IPS DF 19.7 (cell line): ENCODE data around the gene ERI3.

Experiments
- DNase-seq: peaks from one replicate; pipeline ENCODE4 v3.0.0-alpha.2; 2013; ENCODE audit warnings: low read depth, low spot score

Gene ERI3

DNA sequence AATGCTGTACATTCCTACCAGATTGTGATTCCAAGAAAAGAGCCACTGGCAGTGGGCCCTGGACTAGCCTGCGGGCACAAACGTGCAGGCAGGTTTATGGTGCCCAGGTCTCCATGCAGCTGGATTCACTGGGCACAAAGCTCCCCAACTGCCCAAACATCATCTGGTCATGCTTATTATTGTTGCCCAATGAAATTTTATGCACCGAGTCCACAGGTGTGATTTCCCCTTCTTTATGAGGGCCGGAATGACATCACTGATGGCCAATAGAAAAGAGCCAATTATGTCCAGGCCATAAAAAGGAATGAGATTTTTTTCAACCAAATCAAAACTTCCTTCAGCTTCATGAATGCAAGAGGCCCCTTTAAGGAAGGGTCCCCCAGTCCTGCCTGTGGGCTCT, 66.2 kb downstream of the ERI3 start:
- no peak for DNase-seq

- DNase-seq: no peak
Measured at GRCh38 chr1:44284184-44284583, 70.9 kb downstream of the ERI3 start.

DNA sequence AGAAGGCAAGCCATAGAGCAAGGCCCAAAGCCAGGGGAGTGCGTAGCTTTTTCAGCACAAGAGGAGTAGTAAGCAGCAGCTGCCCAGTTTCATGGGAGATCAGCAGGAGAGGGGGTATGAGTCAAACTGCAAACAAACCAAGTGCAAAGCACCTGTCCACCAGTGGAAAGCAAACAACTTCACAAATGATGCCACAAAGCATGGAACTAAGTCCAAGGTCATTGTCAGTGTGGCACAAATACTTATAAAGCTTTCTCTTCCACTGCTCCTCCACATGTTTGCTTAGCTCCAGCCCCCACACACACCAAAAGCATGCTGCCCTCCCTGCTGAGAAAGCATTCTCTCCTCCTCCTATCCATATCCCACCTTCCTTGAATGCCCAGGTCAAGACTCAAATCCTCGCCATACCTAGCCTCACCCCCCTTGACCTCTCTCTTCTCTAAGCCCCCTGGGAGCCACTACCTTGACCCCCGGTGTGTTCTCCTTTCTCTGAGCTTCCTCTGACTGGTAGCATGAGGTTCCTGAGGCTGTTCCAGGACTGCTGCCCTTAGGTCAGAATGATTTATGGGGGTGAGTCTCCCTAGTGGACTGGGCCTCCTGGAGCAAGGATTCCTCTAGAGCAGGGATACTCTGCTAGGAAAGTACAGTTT, 71.4 kb downstream of the ERI3 start:
- DNase-seq: no peak

- DNase-seq: no peak
Measured at GRCh38 chr1:44282704-44283426, 72.2 kb downstream of the ERI3 start.

DNA sequence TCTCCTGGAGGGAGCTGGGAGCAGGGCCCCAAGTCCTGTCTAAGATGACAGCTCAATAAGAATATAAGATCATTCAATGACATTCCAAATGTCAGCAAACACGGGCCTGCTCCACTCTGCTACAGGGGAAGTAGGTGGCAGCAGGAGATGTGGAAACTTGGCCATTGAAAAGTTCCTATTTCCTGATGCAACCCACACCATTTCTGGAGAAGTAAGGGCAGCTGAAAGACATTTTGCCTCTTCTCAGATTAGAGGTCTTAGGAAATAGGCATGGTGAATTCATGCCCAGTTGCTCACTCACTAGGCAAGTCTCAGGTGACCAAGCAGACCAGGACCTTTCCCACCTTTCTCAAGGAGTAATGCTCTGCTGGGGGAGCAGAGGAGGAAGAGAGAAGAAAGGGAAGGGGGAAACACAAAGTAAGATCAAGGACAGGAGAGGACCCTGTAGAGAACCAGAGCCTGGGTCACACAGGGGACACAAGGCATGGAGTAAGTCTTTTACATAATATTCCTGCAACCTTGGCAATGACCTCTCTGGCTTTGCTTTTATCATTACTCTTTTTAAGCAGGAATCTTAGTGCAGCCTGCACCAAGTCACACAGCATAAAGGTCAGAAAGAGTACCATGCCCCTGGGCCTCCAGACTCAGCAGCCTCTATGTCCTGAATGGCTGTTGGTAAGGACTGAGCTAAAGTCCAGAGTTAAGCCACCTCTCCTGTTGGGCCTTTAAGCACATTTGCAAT, 72.9 kb downstream of the ERI3 start:
- DNase-seq: no peak

DNA sequence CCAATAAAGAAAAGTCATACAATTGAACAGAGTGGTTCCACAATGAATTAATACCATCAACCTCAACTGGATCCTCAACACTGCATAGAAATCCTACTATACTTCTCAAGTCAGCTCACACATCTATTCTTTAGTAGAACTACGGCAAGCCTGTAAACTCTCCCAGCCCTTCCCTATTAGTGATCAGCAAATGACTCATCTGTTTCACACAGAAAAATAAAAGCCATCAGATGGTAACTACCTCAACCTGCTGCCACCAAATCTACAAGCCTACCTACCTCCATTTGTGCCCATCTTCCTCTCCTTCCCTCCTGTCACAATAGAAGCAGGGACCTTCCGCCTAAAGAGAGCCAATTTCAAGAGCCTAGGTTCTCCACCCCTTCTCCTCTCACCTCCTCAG, 78.2 kb downstream of the ERI3 start:
- no peak for DNase-seq

DNA sequence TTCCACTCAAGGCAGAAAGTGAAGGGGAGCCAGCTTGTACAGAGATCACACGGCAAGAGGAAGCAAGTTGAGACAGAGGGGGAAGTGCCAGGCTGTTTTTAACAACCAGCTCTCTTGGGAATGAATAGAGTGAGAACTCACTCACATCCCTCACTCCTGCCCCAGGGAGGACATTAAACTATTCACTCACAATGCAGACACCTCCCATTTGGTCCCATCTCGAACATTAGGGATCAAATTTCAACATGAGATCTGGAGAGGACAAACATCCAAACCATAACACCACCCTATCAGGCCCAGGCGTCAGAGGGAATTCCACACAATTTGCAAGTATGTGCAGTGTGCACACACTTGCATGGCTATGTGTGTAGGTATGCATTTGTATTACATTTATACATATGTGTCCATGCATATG, 79.1 kb downstream of the ERI3 start:
- DNase-seq: no peak

DNA sequence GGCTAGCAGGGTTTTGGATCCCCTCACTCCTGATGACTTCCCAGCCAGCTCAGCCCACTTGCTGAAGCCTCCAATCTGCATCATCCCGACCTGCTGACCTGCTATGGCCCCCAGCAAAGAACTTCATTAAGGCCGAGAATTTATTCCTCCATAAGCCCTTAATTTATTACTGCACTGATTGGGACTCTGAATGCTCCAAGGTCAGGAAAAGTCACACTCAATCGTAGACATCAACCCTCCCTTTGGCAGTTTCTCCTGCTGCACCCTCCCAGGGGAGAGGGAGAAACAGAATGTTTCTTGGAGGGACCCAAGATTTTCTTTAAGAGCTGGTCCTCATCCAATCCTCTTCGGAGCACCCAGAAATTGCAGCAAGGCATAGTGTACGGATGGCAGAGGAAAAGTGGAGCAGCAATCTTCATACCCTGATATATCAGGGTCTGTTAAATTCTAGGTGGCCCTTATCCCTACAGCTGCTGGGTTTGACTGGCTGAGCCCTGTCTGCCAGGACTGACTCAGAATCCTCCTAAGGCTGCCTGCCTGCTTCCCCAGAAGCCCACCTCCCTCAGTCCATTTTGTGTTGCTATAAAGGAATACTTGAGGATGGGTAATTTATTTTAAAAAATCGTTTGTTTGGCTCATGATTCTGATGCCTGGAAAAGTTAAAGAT, 79.6 kb downstream of the ERI3 start:
- no peak for DNase-seq

GRCh38 chr1:44273560-44274350, 81.3 kb downstream of the ERI3 start:
- DNase-seq: no peak

GRCh38 chr1:44272992-44273391, 82.1 kb downstream of the ERI3 start:
- no peak for DNase-seq

GRCh38 chr1:44271646-44272045, 83.4 kb downstream of the ERI3 start:
- no peak for DNase-seq

DNA sequence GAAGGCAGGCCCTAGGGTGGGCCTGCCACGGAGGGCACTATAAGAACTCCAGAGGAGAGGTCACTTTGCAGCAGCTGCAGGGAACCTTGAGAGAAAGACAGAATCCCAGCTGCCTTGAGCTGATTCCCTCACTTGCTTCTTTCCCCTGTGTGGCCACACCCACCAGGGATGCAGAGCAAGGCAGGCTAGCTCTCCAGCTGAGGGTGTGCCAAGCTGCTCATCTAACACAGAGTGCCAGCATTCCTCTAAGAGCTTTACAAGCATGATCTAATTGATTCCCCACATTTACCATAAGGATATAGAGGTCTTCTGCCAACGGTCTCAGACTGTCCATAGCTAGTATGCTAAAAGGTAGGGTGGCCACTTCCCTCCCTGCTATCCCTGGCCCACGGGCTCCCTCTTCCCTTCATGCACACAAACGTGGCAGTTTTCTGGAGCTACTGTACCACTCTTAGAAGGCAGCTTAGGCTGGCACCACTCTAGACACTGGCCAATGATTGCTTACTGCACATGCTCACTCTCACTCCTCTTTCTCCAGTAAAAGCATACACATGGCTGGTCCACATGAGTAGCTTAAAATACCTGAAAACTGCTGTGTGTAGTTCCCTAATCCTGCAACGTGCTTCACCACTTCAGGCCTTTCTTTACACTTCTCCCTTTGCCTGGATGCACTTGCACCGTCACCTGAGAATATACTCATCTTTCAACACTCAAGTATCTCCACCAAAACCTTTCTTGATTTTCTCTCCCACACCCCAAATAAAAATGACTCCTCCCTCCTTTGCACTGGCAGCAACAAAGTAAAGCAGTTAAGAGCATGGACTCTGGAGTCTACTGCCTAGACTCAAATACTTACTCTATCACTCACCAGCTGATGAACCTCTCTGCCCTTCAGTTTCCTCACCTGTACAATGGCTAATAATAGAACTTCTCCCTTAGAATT, 84.1 kb downstream of the ERI3 start:
- DNase-seq: no peak

DNA sequence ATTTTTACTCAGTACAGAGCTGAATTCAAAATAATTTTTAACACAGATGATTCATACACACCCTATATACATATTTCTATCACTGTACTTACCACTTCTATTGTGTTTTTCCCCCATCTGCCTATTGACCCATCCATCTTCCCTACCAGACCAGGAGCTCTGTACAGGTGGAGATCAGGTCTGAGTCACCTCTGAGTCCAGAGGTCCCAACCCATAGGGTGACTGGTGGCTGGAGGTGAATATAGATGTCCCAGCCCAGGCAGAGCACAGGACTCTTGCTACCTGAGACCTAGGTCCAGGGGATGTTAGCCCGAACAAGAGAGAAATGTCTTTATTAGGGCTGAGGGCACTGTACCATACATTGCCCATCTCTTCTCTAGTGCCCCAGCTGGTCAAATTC, 87.0 kb downstream of the ERI3 start:
- no peak for DNase-seq

GRCh38 chr1:44267438-44267837, 87.6 kb downstream of the ERI3 start:
- no peak for DNase-seq

GRCh38 chr1:44266400-44267344, 88.4 kb downstream of the ERI3 start:
- no peak for DNase-seq

DNA sequence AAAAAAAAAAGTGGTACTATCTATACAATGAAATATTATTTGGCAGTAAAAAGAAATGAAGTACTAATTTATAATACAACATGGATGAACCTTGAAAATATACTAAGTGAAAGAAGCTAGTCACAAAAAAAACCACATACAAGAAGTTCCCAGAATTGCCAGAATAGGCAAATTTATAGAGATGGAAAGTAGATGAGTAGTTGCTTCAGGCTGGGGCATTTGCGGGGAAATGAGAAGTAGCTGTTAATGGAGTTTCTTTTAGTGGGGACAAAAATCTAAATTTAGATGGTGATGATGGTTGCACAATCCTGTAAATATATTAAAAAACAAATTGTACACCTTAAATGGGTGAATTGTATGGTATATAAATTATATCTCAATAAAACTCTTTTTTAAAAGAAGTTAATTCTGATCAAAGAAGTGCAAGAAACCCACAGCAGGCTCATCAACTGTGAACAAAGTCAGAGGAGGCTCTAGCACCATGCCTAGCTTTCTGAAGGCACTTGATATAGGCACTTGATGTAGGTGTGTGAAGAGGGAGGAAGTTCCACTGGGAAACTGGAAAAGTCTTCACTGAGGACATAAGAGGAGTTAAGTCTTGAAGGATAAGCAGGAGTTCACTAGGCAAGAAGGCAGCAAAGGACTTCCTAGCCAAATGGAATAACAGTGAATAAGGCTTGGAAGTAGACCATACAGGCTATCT, 89.2 kb downstream of the ERI3 start:
- no peak for DNase-seq

DNA sequence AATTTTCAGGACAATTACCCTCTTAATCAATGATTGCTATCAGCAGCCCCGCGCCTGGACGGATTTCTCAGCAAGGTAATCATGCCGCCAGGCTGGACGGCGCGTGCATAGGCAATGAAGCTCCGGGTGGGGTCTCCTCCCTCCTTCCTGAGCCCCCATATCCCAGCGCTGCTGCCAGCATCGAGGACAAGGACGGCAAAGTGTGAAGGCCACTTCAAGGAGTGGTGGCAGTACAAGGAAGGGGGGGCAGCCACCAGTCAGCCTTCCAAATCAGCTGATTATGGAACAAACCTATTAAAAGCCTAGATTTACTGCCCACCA, 90.6 kb downstream of the ERI3 start:
- no peak for DNase-seq

DNA sequence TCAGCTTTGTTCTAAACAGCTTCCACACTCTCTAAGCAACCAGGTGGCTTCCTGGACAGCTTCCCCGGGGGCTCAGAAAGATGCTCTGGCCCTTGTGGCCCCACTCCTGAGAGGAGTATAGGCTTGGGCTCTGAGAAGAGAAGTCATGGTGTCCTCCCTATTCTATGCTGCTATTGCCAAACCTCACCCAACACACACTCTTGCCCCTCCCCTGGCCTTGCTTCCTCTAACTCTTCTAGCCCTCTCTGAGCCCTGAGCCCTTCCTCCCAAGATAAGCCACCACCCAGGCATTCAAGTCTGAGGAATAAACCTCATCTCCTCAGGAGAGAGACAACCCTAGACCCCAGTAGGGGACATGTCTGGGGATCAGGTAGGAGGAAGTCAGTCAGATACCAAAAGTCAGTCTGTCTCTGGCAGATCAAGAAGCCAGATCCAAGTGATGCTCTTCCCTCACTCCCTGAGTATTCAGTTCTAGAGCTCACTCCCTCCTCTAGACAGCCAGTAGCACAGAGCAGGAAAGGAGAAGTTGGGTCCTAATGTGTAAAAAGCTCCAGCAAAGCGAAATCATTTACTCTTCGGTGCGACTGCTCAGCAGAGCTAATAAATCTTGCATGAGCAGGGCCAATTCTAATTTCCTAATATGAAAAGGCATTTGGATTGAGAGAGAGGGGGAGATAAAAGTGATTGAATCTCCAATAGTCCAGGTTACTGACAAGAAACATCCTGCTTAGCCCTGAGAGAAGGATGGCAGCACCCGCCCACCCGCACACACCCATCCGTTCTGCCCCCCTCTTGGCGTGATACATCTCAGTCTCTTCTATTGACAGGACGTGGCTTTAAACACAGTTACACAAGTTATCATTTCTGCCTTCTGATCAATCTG, 91.2 kb downstream of the ERI3 start:
- no peak for DNase-seq
